ENCODE data around the gene ATP6V1C2. TPM values are rescaled to one million over a fixed set of nuclear protein-coding genes. Genes with fewer than 3 reads are reported as not detected.

ATP6V1C2 gene
- total and polyA plus RNA-seq, 2 of the 4 experiments (the other 2 are of a cell fraction), result not detected

DNA sequence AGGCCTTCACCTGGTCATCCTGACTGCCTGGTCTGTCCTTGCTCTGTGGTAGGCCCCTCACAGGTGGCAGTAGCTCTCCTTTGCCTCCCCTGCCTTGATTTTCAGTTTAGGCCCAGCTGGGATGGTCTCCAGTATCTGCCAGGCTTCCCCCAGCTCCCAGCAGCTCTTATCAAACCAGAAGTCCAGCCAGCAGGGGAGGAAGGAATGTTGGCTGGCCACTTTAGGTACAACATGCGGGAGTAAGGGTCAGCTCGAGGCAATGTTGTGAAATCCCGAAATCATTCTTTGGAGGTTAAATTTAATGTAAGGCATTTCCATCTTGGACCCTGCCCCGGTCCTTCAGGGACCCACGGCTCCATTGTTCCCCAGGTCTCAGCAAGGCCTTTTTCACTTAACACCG lies 16.8 kb downstream of the ATP6V1C2 start:
- no peak overlapping the region for H2AK9ac ChIP-seq (replicated peaks; ENCODE audit: low read depth, low read length, poor library complexity)
- no peaks in the 10 kb centered on the region for H3K4me1 ChIP-seq (ENCODE audit: control insufficient read depth, insufficient read depth, low read length)
- no peak overlapping the region for H4K8ac ChIP-seq (ENCODE audit: low read depth in 2 of 2, low read length in 2 of 2)
- H3K56ac ChIP-seq (ENCODE audit: extremely low read depth, insufficient read depth, low read length), result no peak overlapping the region
- ChIA-PET POLR2A (ENCODE audit: unreplicated experiment) (no interaction called here), CTCF (no interaction called here)
- no peak overlapping the region for H3K4me3 ChIP-seq (ENCODE audit: insufficient read depth, low read depth, low read length)
- dilution Hi-C loops (cut with HindIII; ENCODE audit: low sequenced_read_pairs, unreplicated experiment), result no loop called here
- no peak overlapping the region for H2AFZ ChIP-seq (replicated peaks; ENCODE audit: low read length, poor library complexity)
- H3K27ac ChIP-seq (ENCODE audit: insufficient read depth, low read length), result no peak overlapping the region
- no peak for ATAC-seq (ENCODE audit: low read depth)
- H2BK15ac ChIP-seq (ENCODE audit: low read depth, low read length), result no peak overlapping the region
- H3K79me1 ChIP-seq (ENCODE audit: low read depth in 1 of 2, low read length in 2 of 2), result no peaks in the 10 kb centered on the region
- in situ Hi-C loops (cut with MboI; ENCODE audit: low sequenced_read_pairs), result no loop called here
- BruUV-seq (replicated peaks), result no TSS peak
- no peak overlapping the region for H3K14ac ChIP-seq (replicated peaks; ENCODE audit: low read depth, low read length)
- no peak overlapping the region for H2BK120ac ChIP-seq (ENCODE audit: low read depth, low read length)
- WGBS, 2 experiments (ENCODE audit: extremely low coverage in 2 of 2, insufficient read length in 1 of 2), result 92% methylated on average over 2 of the region's 6 CpGs; no CpG with 5 or more reads in 1 of the 2 experiments
- H4K91ac ChIP-seq (ENCODE audit: insufficient read depth, low read depth, low read length), result no peak overlapping the region
- no peak overlapping the region for H3K9ac ChIP-seq (ENCODE audit: low read depth, low read length)
- no peak overlapping the region for H2AK5ac ChIP-seq (ENCODE audit: low read depth, low read length)
- H2BK20ac ChIP-seq (ENCODE audit: low read depth, low read length), result no peak overlapping the region
- no peak overlapping the region for H3K4ac ChIP-seq (ENCODE audit: low read depth, low read length)
- no peak overlapping the region for H3K23ac ChIP-seq (ENCODE audit: low read depth, low read length)
- H3K36me3 ChIP-seq (ENCODE audit: control insufficient read depth, insufficient read depth, low read length), result no peaks in the 10 kb centered on the region
- H3K4me2 ChIP-seq (ENCODE audit: low read depth, low read length), result no peak overlapping the region
- H3K9me3 ChIP-seq (ENCODE audit: control insufficient read depth, insufficient read depth, low read length), result no peaks in the 10 kb centered on the region
- intact Hi-C loops (cut with micrococcal nuclease), result no loop called here
- no peaks in the 10 kb centered on the region for H3K9me1 ChIP-seq (ENCODE audit: insufficient read depth, low read length)
- peaks cover 26% of the 10 kb centered on the region for H3K27me3 ChIP-seq (ENCODE audit: control insufficient read depth, insufficient read depth, low read length)
- no peak for DNase-seq
- no peak overlapping the region for H3K18ac ChIP-seq (ENCODE audit: low read depth, low read length)
- TF ChIP-seq MXI1 (IDR thresholded peaks at IDR 0.05; ENCODE audit: borderline replicate concordance, low read depth, low read length) (no peak), MAFK (IDR thresholded peaks at IDR 0.05; ENCODE audit: low read depth, low read length) (no peak), CHD1 (IDR thresholded peaks at IDR 0.05; ENCODE audit: low read depth, low read length) (no peak), RCOR1 (IDR thresholded peaks at IDR 0.05; ENCODE audit: insufficient replicate concordance, low read length) (no peak), FOS (IDR thresholded peaks at IDR 0.05; ENCODE audit: low read depth, low read length) (no peak), CTCF (conservative IDR thresholded peaks at IDR 0.05; ENCODE audit: low read depth, low read length) (no peak), RAD21 (IDR thresholded peaks at IDR 0.05; ENCODE audit: low read length) (no peak), CEBPB (IDR thresholded peaks at IDR 0.05; ENCODE audit: low read depth, low read length) (no peak), NFE2L2 (IDR thresholded peaks at IDR 0.05; ENCODE audit: low read depth, low read length) (no peak), BHLHE40 (IDR thresholded peaks at IDR 0.05; ENCODE audit: low read depth, low read length) (no peak)
- no peaks in the 10 kb centered on the region for H4K20me1 ChIP-seq (ENCODE audit: insufficient read depth, low read length)
- no peak overlapping the region for H2BK5ac ChIP-seq (ENCODE audit: low read depth, low read length, poor library complexity, severe bottlenecking)
- H4K5ac ChIP-seq (ENCODE audit: low read depth, low read length), result no peak overlapping the region
